ENCODE results near the gene FYN. TPM values are rescaled to one million over a fixed set of nuclear protein-coding genes. Genes with fewer than 3 reads are reported as not detected.

FYN gene
- total RNA-seq, 4 donors from 2014 or later, result 56.3 to 96.4 (median 81.8) TPM

GRCh38 chr6:111794300-111794699, 79.0 kb downstream of the FYN start:
- no peak overlapping the region for H3K4me3 ChIP-seq (ENCODE audit: low read depth, poor library complexity, severe bottlenecking)
- intact Hi-C loops (cut with DNase I; ENCODE audit: low total_unique reads), result no loop called here
- TF ChIP-seq CTCF (IDR thresholded peaks at IDR 0.05) (no peak), POLR2A (IDR thresholded peaks at IDR 0.05) (no peak)
- no peak for DNase-seq (ENCODE audit: low spot score in 2 of 2)
- 83 to 92% methylated on average over 4 of the region's 4 CpGs for WGBS, 2 donors

- intact Hi-C loops (cut with DNase I; ENCODE audit: low total_unique reads), result no loop called here
- no peak for DNase-seq (ENCODE audit: low spot score in 2 of 2)
- 80 to 81% methylated on average over 8 of the region's 8 CpGs for WGBS, 2 donors
- TF ChIP-seq POLR2A (IDR thresholded peaks at IDR 0.05) (no peak), CTCF (IDR thresholded peaks at IDR 0.05) (no peak)
- no peak overlapping the region for H3K4me3 ChIP-seq (ENCODE audit: low read depth, poor library complexity, severe bottlenecking)
Measured at GRCh38 chr6:111793711-111794111, 79.5 kb downstream of the FYN start.

GRCh38 chr6:111792914-111793700, 80.1 kb downstream of the FYN start:
- intact Hi-C loops (cut with DNase I; ENCODE audit: low total_unique reads), result no loop called here
- H3K4me3 ChIP-seq (ENCODE audit: low read depth, poor library complexity, severe bottlenecking), result no peak overlapping the region
- 85 to 91% methylated on average over 10 of the region's 10 CpGs for whole genome bisulfite sequencing, 2 donors
- TF ChIP-seq CTCF (IDR thresholded peaks at IDR 0.05) (no peak), POLR2A (IDR thresholded peaks at IDR 0.05) (no peak)
- DNase-seq (ENCODE audit: low spot score in 2 of 2), result no peak

DNA sequence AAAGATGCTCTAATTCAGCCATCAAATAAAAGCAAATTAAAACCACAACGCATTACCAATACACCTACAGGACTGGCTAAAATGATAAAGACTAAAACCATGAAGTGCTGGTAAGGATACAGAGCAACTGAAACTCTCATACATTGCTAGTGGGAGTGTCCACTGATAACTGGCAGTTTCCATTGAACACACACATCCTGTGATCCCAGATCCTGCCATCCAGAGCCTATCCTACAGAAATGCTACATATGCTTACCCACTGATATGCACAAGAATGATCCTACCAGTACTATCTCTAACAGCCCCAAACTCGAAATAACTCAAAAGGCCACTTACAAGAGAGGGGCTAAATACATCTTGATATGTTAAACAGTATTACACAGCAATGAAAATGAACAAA, 81.0 kb downstream of the FYN start:
- 92 to 95% methylated on average over 2 of the region's 2 CpGs for WGBS, 2 donors
- intact Hi-C loops (cut with DNase I; ENCODE audit: low total_unique reads), result no loop called here
- H3K4me3 ChIP-seq (ENCODE audit: low read depth, poor library complexity, severe bottlenecking), result no peak overlapping the region
- DNase-seq (ENCODE audit: low spot score in 2 of 2), result no peak
- no peak for TF ChIP-seq POLR2A (IDR thresholded peaks at IDR 0.05)
- no peak for TF ChIP-seq CTCF (IDR thresholded peaks at IDR 0.05)

- intact Hi-C loops (cut with DNase I; ENCODE audit: low total_unique reads), result no loop called here
- TF ChIP-seq POLR2A (IDR thresholded peaks at IDR 0.05) (no peak), CTCF (IDR thresholded peaks at IDR 0.05) (no peak)
- 52 to 56% methylated on average over 2 of the region's 2 CpGs for WGBS, 2 donors
- no peak for DNase-seq (ENCODE audit: low spot score in 2 of 2)
- H3K4me3 ChIP-seq (ENCODE audit: low read depth, poor library complexity, severe bottlenecking), result no peak overlapping the region
Measured at GRCh38 chr6:111791415-111791814, 81.8 kb downstream of the FYN start.

GRCh38 chr6:111789598-111789997, 83.7 kb downstream of the FYN start:
- H3K4me3 ChIP-seq (ENCODE audit: low read depth, poor library complexity, severe bottlenecking), result no peak overlapping the region
- 56 to 71% methylated on average over 4 of the region's 4 CpGs for WGBS, 2 donors
- intact Hi-C loops (cut with DNase I; ENCODE audit: low total_unique reads), result no loop called here
- no peak for TF ChIP-seq CTCF (IDR thresholded peaks at IDR 0.05)
- TF ChIP-seq POLR2A (IDR thresholded peaks at IDR 0.05), result no peak
- DNase-seq (ENCODE audit: low spot score in 2 of 2), result no peak
